T-cell (primary cell): ENCODE data around the gene SPDL1. TPM values are rescaled to one million over a fixed set of nuclear protein-coding genes. Genes with fewer than 3 reads are reported as not detected.

Experiments used
- ATAC-seq, 4 experiments: fragments of 200-7000 bp in 3 of 4; fragments of 150-1000 bp in 1 of 4; cut with Tn5 transposase; replicated peaks in 1 of 4; 1 replicate in 3 of 4; 2 replicates in 1 of 4; pipeline ENCODE4 v1.10.0; 2021; ENCODE audit warnings: moderate library complexity in 3 of 4, mild to moderate bottlenecking in 2 of 4, moderate number of reproducible peaks in 1 of 4
- CTCF ChIA-PET, 2 donors: fragments of 300-600 bp; sonication (Branson Sonifier 250); formaldehyde crosslinking; loops; one replicate each; lab custom pipeline; 2022; ENCODE audit warnings: antibody characterized with exemption in 2 of 2; lab: Charles Lee
- POLR2A ChIA-PET, 2 donors: fragments of 300-600 bp; sonication (Branson Sonifier 250); formaldehyde crosslinking; loops; one replicate each; lab custom pipeline; 2022; ENCODE audit warnings: antibody characterized with exemption in 2 of 2; lab: Charles Lee
- DNase-seq, 35 experiments: peaks; one replicate each; pipeline versions ENCODE4 v3.0.0 to v3.0.0-alpha.2; 2013 to 2023
- H3K27ac ChIP-seq: one replicate; pipeline ENCODE4 v1.5.1; 2013; ENCODE audit warnings: low read length
- H3K27me3 ChIP-seq, 2 experiments: replicated peaks in 1 of 2; 1 replicate in 1 of 2; 2 replicates in 1 of 2; pipeline versions ENCODE4 v1.6.1 to v1.7.0; 2013; ENCODE audit warnings: low read length in 1 of 2, mixed read lengths in 1 of 2; ENCODE audit not compliant: control insufficient read depth in 2 of 2, insufficient read depth in 2 of 2; ENCODE audit errors: extremely low read depth in 1 of 2
- H3K36me3 ChIP-seq, 2 donors: 1 replicate in 1 of 2; 2 replicates in 1 of 2; pipeline versions ENCODE4 v1.6.1 to v1.7.0; 2013; ENCODE audit warnings: low read length in 1 of 2; ENCODE audit not compliant: control insufficient read depth in 2 of 2, insufficient read depth in 1 of 2; ENCODE audit errors: extremely low read depth in 1 of 2
- H3K4me1 ChIP-seq, 2 experiments: 1 replicate in 1 of 2; 2 replicates in 1 of 2; pipeline versions ENCODE4 v1.6.1 to v1.7.0; 2013; ENCODE audit warnings: low read length in 2 of 2, mixed read lengths in 1 of 2; ENCODE audit not compliant: insufficient read depth in 2 of 2, control insufficient read depth in 1 of 2; ENCODE audit errors: extremely low read depth in 1 of 2
- H3K4me3 ChIP-seq, 2 donors: 1 replicate in 1 of 2; 2 replicates in 1 of 2; pipeline versions ENCODE4 v1.5.1 to v1.7.0; 2013; ENCODE audit warnings: mild to moderate bottlenecking in 2 of 2, low read length in 1 of 2, moderate library complexity in 1 of 2; ENCODE audit not compliant: control insufficient read depth in 1 of 2; ENCODE audit errors: extremely low read depth in 1 of 2
- H3K9me3 ChIP-seq: 2 replicates; pipeline ENCODE4 v1.7.0; 2013
- H3K27ac Mint-ChIP-seq, 2 donors: one replicate each; pipeline ENCODE4 v1.8.0; 2020 to 2021; ENCODE audit warnings: mild to moderate bottlenecking in 2 of 2, mixed read lengths in 2 of 2
- H3K27me3 Mint-ChIP-seq, 2 donors: one replicate each; pipeline ENCODE4 v1.8.0; 2021 to 2022; ENCODE audit warnings: mixed read lengths in 2 of 2
- H3K36me3 Mint-ChIP-seq: one replicate; pipeline ENCODE4 v1.8.0; 2021; ENCODE audit warnings: mixed read lengths
- H3K4me1 Mint-ChIP-seq, 3 donors: one replicate each; pipeline ENCODE4 v1.8.0; 2020 to 2022; ENCODE audit warnings: mixed read lengths in 3 of 3, mild to moderate bottlenecking in 1 of 3
- H3K4me3 Mint-ChIP-seq, 3 donors: one replicate each; pipeline ENCODE4 v1.8.0; 2020 to 2022; ENCODE audit warnings: mild to moderate bottlenecking in 3 of 3, mixed read lengths in 3 of 3, moderate library complexity in 3 of 3
- H3K9me3 Mint-ChIP-seq, 3 donors: one replicate each; pipeline ENCODE4 v1.8.0; 2020 to 2022; ENCODE audit warnings: mixed read lengths in 3 of 3
- WGBS: methylation state at CpG from one replicate; pipeline ENCODE4 v1.1.5; 2013; ENCODE audit warnings: missing lambda C conversion rate; ENCODE audit not compliant: insufficient coverage; 5-methylcytosine and 5-hydroxymethylcytosine counted together
- total RNA-seq, 35 experiments: library from RNA in 6 of 35; stranded (reverse) in 6 of 35; fragments of 120-200 nt in 1 of 35; gene quantifications; one replicate each; pipeline versions ENCODE4 v1.2.1 to v1.2.4 and lab custom pipeline; 2013 to 2026

The SPDL1 gene
- total RNA-seq, 5 donors from 2014 or later (not counting 1 experiment from before 2014, with no cell fraction given) = 3.2 to 13.8 (median 11.9) TPM

- 86% methylated on average over 1 of the region's 1 CpG for WGBS
- ChIA-PET CTCF (no interaction called here), POLR2A (no interaction called here)
- Histone ChIP-seq H3K4me3 (no peak overlapping the region), H3K4me1 (no peaks in the 10 kb centered on the region), H3K27me3 (peaks cover 0 to 3% of the 10 kb centered on the region in 2 experiments), H3K27ac (no peak overlapping the region), H3K9me3 (no peaks in the 10 kb centered on the region), H3K36me3 (no peaks in the 10 kb centered on the region)
- no peak for DNase-seq
- H3K36me3 Mint-ChIP-seq = no peaks in the 10 kb centered on the region
- peaks cover 0 to 4% of the 10 kb centered on the region in 2 donors for H3K27me3 Mint-ChIP-seq
- H3K4me3 Mint-ChIP-seq = no peak overlapping the region
- ATAC-seq = no peak
- no peak overlapping the region for H3K27ac Mint-ChIP-seq
- peaks cover 0 to 5% (median 0%) of the 10 kb centered on the region in 3 donors for H3K4me1 Mint-ChIP-seq
- no peaks in the 10 kb centered on the region for H3K9me3 Mint-ChIP-seq
Observed at GRCh38 chr5:169626779-169627178, 43.2 kb downstream of the SPDL1 start.

GRCh38 chr5:169627551-169627950, 44.0 kb downstream of the SPDL1 start:
- Mint-ChIP-seq H3K9me3 (no peaks in the 10 kb centered on the region), H3K4me1 (peaks cover 0 to 5% (median 0%) of the 10 kb centered on the region in 3 donors)

GRCh38 chr5:169628892-169629291, 45.3 kb downstream of the SPDL1 start:
- Mint-ChIP-seq H3K27ac (no peak overlapping the region), H3K4me3 (no peak overlapping the region), H3K36me3 (no peaks in the 10 kb centered on the region), H3K4me1 (peaks cover 0 to 5% (median 0%) of the 10 kb centered on the region in 3 donors), H3K27me3 (peaks cover 0 to 6% of the 10 kb centered on the region in 2 donors), H3K9me3 (no peaks in the 10 kb centered on the region)
- Histone ChIP-seq H3K27ac (no peak overlapping the region), H3K4me3 (no peak overlapping the region), H3K4me1 (no peaks in the 10 kb centered on the region), H3K36me3 (no peaks in the 10 kb centered on the region), H3K9me3 (no peaks in the 10 kb centered on the region), H3K27me3 (peaks cover 0 to 3% of the 10 kb centered on the region in 2 experiments)
- POLR2A ChIA-PET = no interaction called here
- ATAC-seq = no peak
- no CpG with 5 or more reads among the region's 2 CpGs for WGBS
- no peak for DNase-seq
- CTCF ChIA-PET = no interaction called here

More at GRCh38 chr5:169627551-169627950, 44.0 kb downstream of the SPDL1 start:
- ChIA-PET CTCF (no interaction called here), POLR2A (no interaction called here)
- ATAC-seq = no peak
- Histone ChIP-seq H3K4me3 (no peak overlapping the region), H3K27ac (no peak overlapping the region), H3K4me1 (no peaks in the 10 kb centered on the region), H3K9me3 (no peaks in the 10 kb centered on the region), H3K27me3 (peaks cover 0 to 3% of the 10 kb centered on the region in 2 experiments), H3K36me3 (no peaks in the 10 kb centered on the region)
- peaks cover 0 to 6% of the 10 kb centered on the region in 2 donors for H3K27me3 Mint-ChIP-seq
- no peaks in the 10 kb centered on the region for H3K36me3 Mint-ChIP-seq
- DNase-seq = no peak
- WGBS = 54% methylated on average over 1 of the region's 3 CpGs
- no peak overlapping the region for H3K27ac Mint-ChIP-seq
- H3K4me3 Mint-ChIP-seq = no peak overlapping the region

- DNase-seq = no peak
- WGBS = 47% methylated on average over 2 of the region's 6 CpGs
- peaks cover 0 to 6% of the 10 kb centered on the region in 2 donors for H3K27me3 Mint-ChIP-seq
- peaks cover 0 to 4% (median 3%) of the 10 kb centered on the region in 3 donors for H3K9me3 Mint-ChIP-seq
- H3K4me1 Mint-ChIP-seq = peaks cover 0 to 5% (median 0%) of the 10 kb centered on the region in 3 donors
- no peaks in the 10 kb centered on the region for H3K36me3 Mint-ChIP-seq
- no peak for ATAC-seq
- H3K27me3 ChIP-seq = peaks cover 0 to 3% of the 10 kb centered on the region in 2 experiments
- H3K27ac ChIP-seq = no peak overlapping the region
- POLR2A ChIA-PET = no interaction called here
- H3K27ac Mint-ChIP-seq = no peak overlapping the region
- H3K36me3 ChIP-seq = no peaks in the 10 kb centered on the region
- no peak overlapping the region for H3K4me3 Mint-ChIP-seq
- no peak overlapping the region for H3K4me3 ChIP-seq
- H3K9me3 ChIP-seq = no peaks in the 10 kb centered on the region
- CTCF ChIA-PET = no interaction called here
- H3K4me1 ChIP-seq = no peaks in the 10 kb centered on the region
Observed at GRCh38 chr5:169629847-169630548, 46.4 kb downstream of the SPDL1 start.

GRCh38 chr5:169631360-169631759, 47.8 kb downstream of the SPDL1 start:
- CTCF ChIA-PET = no interaction called here
- no CpG with 5 or more reads among the region's 4 CpGs for WGBS

GRCh38 chr5:169632946-169633345, 49.4 kb downstream of the SPDL1 start:
- peaks cover 0 to 4% (median 3%) of the 10 kb centered on the region in 3 donors for H3K9me3 Mint-ChIP-seq
- no peak overlapping the region for H3K27ac Mint-ChIP-seq
- ATAC-seq (no peak), DNase-seq (no peak)
- H3K4me3 ChIP-seq = no peak overlapping the region
- POLR2A ChIA-PET = no interaction called here
- no peaks in the 10 kb centered on the region for H3K36me3 ChIP-seq
- no peak overlapping the region for H3K4me3 Mint-ChIP-seq
- H3K27ac ChIP-seq = no peak overlapping the region
- CTCF ChIA-PET = no interaction called here
- H3K36me3 Mint-ChIP-seq = peaks cover 1% of the 10 kb centered on the region
- peaks cover 0 to 5% of the 10 kb centered on the region in 2 donors for H3K27me3 Mint-ChIP-seq
- peaks cover 0 to 13% of the 10 kb centered on the region in 2 experiments for H3K4me1 ChIP-seq
- peaks cover 10 to 19% (median 12%) of the 10 kb centered on the region in 3 donors for H3K4me1 Mint-ChIP-seq
- H3K9me3 ChIP-seq = no peaks in the 10 kb centered on the region
- 100% methylated on average over 1 of the region's 1 CpG for WGBS
- peaks cover 0 to 3% of the 10 kb centered on the region in 2 experiments for H3K27me3 ChIP-seq

More at GRCh38 chr5:169631360-169631759, 47.8 kb downstream of the SPDL1 start:
- H3K27ac Mint-ChIP-seq = no peak overlapping the region
- peaks cover 0 to 5% of the 10 kb centered on the region in 2 donors for H3K27me3 Mint-ChIP-seq
- Histone ChIP-seq H3K9me3 (no peaks in the 10 kb centered on the region), H3K4me1 (peaks cover 0 to 2% of the 10 kb centered on the region in 2 experiments), H3K4me3 (no peak overlapping the region), H3K27ac (no peak overlapping the region), H3K27me3 (peaks cover 0 to 3% of the 10 kb centered on the region in 2 experiments), H3K36me3 (no peaks in the 10 kb centered on the region)
- no peak overlapping the region for H3K4me3 Mint-ChIP-seq
- peaks cover 3 to 11% (median 4%) of the 10 kb centered on the region in 3 donors for H3K4me1 Mint-ChIP-seq
- POLR2A ChIA-PET = no interaction called here
- ATAC-seq = no peak
- no peak for DNase-seq
- H3K36me3 Mint-ChIP-seq = no peaks in the 10 kb centered on the region
- peaks cover 0 to 4% (median 3%) of the 10 kb centered on the region in 3 donors for H3K9me3 Mint-ChIP-seq
